Measurements from ENCODE around the gene RASGRP4.

DNA sequence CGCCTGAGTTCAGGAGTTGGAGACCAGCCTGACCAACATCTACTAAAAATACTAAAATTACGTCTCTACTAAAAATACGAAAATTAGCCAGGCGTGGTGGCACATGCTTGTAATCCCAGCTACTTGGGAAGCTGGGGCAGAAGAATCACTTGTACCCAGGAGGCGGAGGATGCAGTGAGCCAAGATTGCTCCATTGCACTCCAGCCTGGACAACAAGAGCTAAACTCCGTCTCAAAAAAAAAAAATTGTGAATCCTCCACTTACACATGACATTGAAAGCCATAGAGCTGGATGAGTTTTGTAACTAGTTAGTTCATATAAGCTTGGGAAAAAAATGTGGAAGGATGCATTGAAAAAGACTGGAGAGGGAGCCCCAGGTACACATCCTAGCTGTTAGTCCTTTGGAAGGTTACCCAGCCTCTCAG is 52.1 kb downstream of the RASGRP4 start:
- no peak for TF ChIP-seq CTCF (optimal IDR thresholded peaks at IDR 0.05 in 1 of 3, IDR thresholded peaks at IDR 0.05 in 1 of 3, conservative IDR thresholded peaks at IDR 0.05 in 1 of 3; ENCODE audit: extremely low read depth in 1 of 3, insufficient read depth in 2 of 3, low read length in 3 of 3)
- TF ChIP-seq EZH2 (IDR thresholded peaks at IDR 0.05; ENCODE audit: low read length): no peak

All from keratinocyte (primary cell).